GM12878 (cell line): Measurements from ENCODE around the gene RTN4. TPM values are rescaled to one million over a fixed set of nuclear protein-coding genes. Genes with fewer than 3 reads are reported as not detected.
A peak's percentile ranks its signal among the peaks of the same experiment; 100 is the strongest.

Experiments
- ATAC-seq: fragments of 200-7000 bp; cut with Tn5 transposase; 3 replicates; pipeline ENCODE4 v1.9.1; 2020; ENCODE audit warnings: mild to moderate bottlenecking, moderate library complexity
- BruUV-seq: library from RNA; stranded (reverse); fragments of 400-500 nt; replicated peaks from 2 replicates; lab custom pipeline; 2021; lab: Mats Ljungman, UMichigan
- CTCF ChIA-PET: fragments of 300-600 bp; sonication (Branson Sonifier 250); formaldehyde crosslinking; extraction: SDS; loops from one replicate; lab custom pipeline; 2021; ENCODE audit warnings: inconsistent platforms; lab: Yijun Ruan, JAX
- POLR2A ChIA-PET: fragments of 350-600 bp; formaldehyde crosslinking; extraction: SDS; loops from one replicate; lab custom pipeline; 2021; ENCODE audit warnings: inconsistent platforms; lab: Charles Lee
- RAD21 ChIA-PET: fragments of 300-600 bp; sonication (Branson Sonifier 250); formaldehyde crosslinking; loops from one replicate; lab custom pipeline; 2023; ENCODE audit warnings: antibody characterized with exemption; ENCODE audit not compliant: unreplicated experiment; lab: Charles Lee
- SMC1A ChIA-PET: fragments of 300-600 bp; sonication (Branson Sonifier 250); formaldehyde crosslinking; loops from one replicate; lab custom pipeline; 2023; ENCODE audit not compliant: unreplicated experiment, uncharacterized antibody; lab: Charles Lee
- DNase-seq: peaks from one replicate; pipeline ENCODE4 v3.0.0-alpha.2; 2011; ENCODE audit warnings: low read depth, low spot score
- FAIRE-seq: peaks from 3 replicates; lab custom pipeline; 2011; peaks lifted over from hg19 to GRCh38; lab: Jason Lieb, UNC
- H2AFZ ChIP-seq: 2 replicates; pipeline ENCODE4 v1.6.0; 2011; ENCODE audit warnings: low read depth, low read length, control low read depth; ENCODE audit not compliant: control insufficient read depth
- H3K27ac ChIP-seq: 2 replicates; pipeline ENCODE4 v1.5.1; 2011; ENCODE audit warnings: control low read depth; ENCODE audit not compliant: control insufficient read depth, insufficient read depth
- H3K27me3 ChIP-seq, 2 experiments: replicated peaks in 1 of 2; 2 replicates each; pipeline versions ENCODE4 v1.6.0 to v1.6.1; 2011; ENCODE audit warnings: low read length in 1 of 2; ENCODE audit not compliant: control insufficient read depth in 2 of 2, insufficient read depth in 2 of 2
- H3K36me3 ChIP-seq, 2 experiments: 2 replicates each; pipeline ENCODE4 v1.5.1; 2011; ENCODE audit warnings: low read length in 1 of 2; ENCODE audit not compliant: control insufficient read depth in 2 of 2, insufficient read depth in 2 of 2
- H3K4me1 ChIP-seq: 2 replicates; pipeline ENCODE4 v1.6.1; 2011; ENCODE audit warnings: mild to moderate bottlenecking, low read length, moderate library complexity, mixed read lengths; ENCODE audit not compliant: control insufficient read depth, insufficient read depth
- H3K4me2 ChIP-seq: 2 replicates; pipeline ENCODE4 v1.6.0; 2011; ENCODE audit warnings: control low read depth; ENCODE audit not compliant: control insufficient read depth, insufficient read depth
- H3K4me3 ChIP-seq: fragments of 200-600 bp; sonication (generic); 2 replicates; pipeline ENCODE4 v1.5.1; 2016
- H3K79me2 ChIP-seq: 2 replicates; pipeline ENCODE4 v1.6.0; 2011; ENCODE audit warnings: low read length; ENCODE audit not compliant: control insufficient read depth, insufficient read depth
- H3K9ac ChIP-seq: 2 replicates; pipeline ENCODE4 v1.8.0; 2011; ENCODE audit warnings: low read length, control low read depth, mixed read lengths; ENCODE audit not compliant: control insufficient read depth, insufficient read depth
- H3K9me3 ChIP-seq: replicated peaks from 3 replicates; pipeline ENCODE4 v1.5.1; 2011; ENCODE audit warnings: mild to moderate bottlenecking, low read length; ENCODE audit not compliant: control insufficient read depth, insufficient read depth
- H4K20me1 ChIP-seq: 2 replicates; pipeline ENCODE4 v1.6.0; 2011; ENCODE audit not compliant: control insufficient read depth, insufficient read depth
- CHD4 ChIP-seq: fragments of 200-600 bp; sonication (generic); IDR thresholded peaks from 2 replicates; pipeline ENCODE4 v1.6.1; 2016; ENCODE audit warnings: mild to moderate bottlenecking
- CREM ChIP-seq: IDR thresholded peaks from 2 replicates; pipeline ENCODE4 v1.6.1; 2014; ENCODE audit warnings: antibody characterized with exemption, low read depth
- ESRRA ChIP-seq: IDR thresholded peaks from 2 replicates; pipeline ENCODE4 v1.6.1; 2012; ENCODE audit warnings: mild to moderate bottlenecking, low read length, improper control_type of control experiment
- HDAC2 ChIP-seq: fragments of 200-600 bp; sonication (generic); IDR thresholded peaks from 2 replicates; pipeline ENCODE4 v1.6.1; 2017
- IKZF2 ChIP-seq, 2 experiments: fragments of 450-650 bp; IDR thresholded peaks; 2 replicates each; pipeline ENCODE4 v1.6.1; 2017; ENCODE audit warnings: mild to moderate bottlenecking in 2 of 2, moderate library complexity in 2 of 2
- POLR2AphosphoS5 ChIP-seq: IDR thresholded peaks from 2 replicates; pipeline ENCODE4 v1.6.1; 2011; ENCODE audit warnings: mild to moderate bottlenecking, low read length, inconsistent platforms
- RELA ChIP-seq: fragments of 450-650 bp; IDR thresholded peaks from 2 replicates; pipeline ENCODE4 v1.8.0; 2014; ENCODE audit warnings: borderline replicate concordance; ENCODE audit not compliant: partially characterized antibody
- SMARCA5 ChIP-seq: fragments of 450-650 bp; IDR thresholded peaks from 2 replicates; pipeline ENCODE4 v1.6.1; 2017; ENCODE audit warnings: mild to moderate bottlenecking
- SREBF1 ChIP-seq: IDR thresholded peaks from 2 replicates; pipeline ENCODE4 v1.6.1; 2012; ENCODE audit warnings: mild to moderate bottlenecking, low read length
- STAT1 ChIP-seq: fragments of 450-650 bp; conservative IDR thresholded peaks from 2 replicates; pipeline ENCODE4 v1.6.1; 2014; ENCODE audit warnings: antibody characterized with exemption, mild to moderate bottlenecking
- SUPT20H ChIP-seq: IDR thresholded peaks from 2 replicates; pipeline ENCODE4 v1.6.1; 2011; ENCODE audit warnings: low read depth, mild to moderate bottlenecking, low read length, moderate library complexity, borderline replicate concordance; ENCODE audit not compliant: control insufficient read depth
- ZBED1 ChIP-seq: IDR thresholded peaks from 2 replicates; pipeline ENCODE4 v1.6.1; 2016; ENCODE audit warnings: borderline replicate concordance
- ZNF274 ChIP-seq: IDR thresholded peaks from one replicate; pipeline ENCODE4 v1.8.0; 2011; ENCODE audit not compliant: insufficient read length, insufficient read depth
- WGBS: methylation state at CpG from one replicate; pipeline ENCODE4 v1.1.6; 2016; ENCODE audit warnings: low lambda C conversion rate; ENCODE audit not compliant: insufficient replicate concordance, insufficient coverage; ENCODE audit errors: missing lambda C conversion rate; 5-methylcytosine and 5-hydroxymethylcytosine counted together
- in situ Hi-C: fragments of 300-500 bp; cut with MboI; formaldehyde crosslinking; loops from 9 replicates; pipeline ENCODE4 v1.14.3; 2018; ENCODE audit warnings: mixed read lengths
- intact Hi-C: fragments of 100-400 bp; cut with micrococcal nuclease; formaldehyde crosslinking; loops from one replicate; pipeline ENCODE4 v1.14.2; 2022; ENCODE audit not compliant: unreplicated experiment
- polyA plus RNA-seq, 11 experiments: library from polyadenylated mRNA; depleted of rRNA in 4 of 11; unstranded in 6 of 11; stranded (reverse) in 5 of 11; fragments of >200 nt; fragmentation: Nextera tagmentation in 4 of 11; fragmentation: Illumina TruSeq in 1 of 11; extraction: Ambion mirVana in 4 of 11; extraction: Trizol in 1 of 11; gene quantifications; 1 replicate in 1 of 11; 2 replicates in 10 of 11; pipeline versions ENCODE4 v1.2.1 to v1.2.3, GENCODE V29; 2011 to 2016; ENCODE audit warnings: inconsistent platforms in 2 of 11, missing spikeins in 2 of 11, low read depth in 1 of 11
- total RNA-seq, 4 experiments: library from RNA; depleted of rRNA in 3 of 4; stranded (reverse); fragments of >200 nt in 3 of 4; fragmentation: Illumina TruSeq in 1 of 4; extraction: Trizol in 1 of 4; gene quantifications; 2 replicates each; pipeline versions ENCODE4 v1.2.1 to v1.2.3, GENCODE V29; 2013 to 2021
- TF ChIP-seq, protein P1 (sequence below): fragments of 450-650 bp; formaldehyde crosslinking; IDR thresholded peaks from 2 replicates; pipeline ENCODE4 v1.5.0; 2022; ENCODE audit warnings: mild to moderate bottlenecking, missing genetic modification characterization
- TF ChIP-seq, protein P2 (sequence below): fragments of 450-650 bp; IDR thresholded peaks from 2 replicates; pipeline ENCODE4 v1.6.1; 2017; ENCODE audit warnings: low read depth, mild to moderate bottlenecking, moderate library complexity
- TF ChIP-seq, protein P3 (sequence below): IDR thresholded peaks from 2 replicates; pipeline ENCODE4 v1.6.1; 2011; ENCODE audit warnings: low read depth, mild to moderate bottlenecking, low read length, moderate library complexity, borderline replicate concordance; ENCODE audit errors: extremely low read depth
- TF ChIP-seq, protein P4 (sequence below): fragments of 450-650 bp; IDR thresholded peaks from 2 replicates; pipeline ENCODE4 v1.6.1; 2018; ENCODE audit warnings: borderline replicate concordance, mild to moderate bottlenecking; ENCODE audit not compliant: partially characterized antibody

The RTN4 gene
- total and polyA plus RNA-seq, 10 of the 15 experiments (the other 5 are each of a cell fraction or from before 2014, with no cell fraction given) = 56.0 to 133 (median 83.3) TPM

DNA sequence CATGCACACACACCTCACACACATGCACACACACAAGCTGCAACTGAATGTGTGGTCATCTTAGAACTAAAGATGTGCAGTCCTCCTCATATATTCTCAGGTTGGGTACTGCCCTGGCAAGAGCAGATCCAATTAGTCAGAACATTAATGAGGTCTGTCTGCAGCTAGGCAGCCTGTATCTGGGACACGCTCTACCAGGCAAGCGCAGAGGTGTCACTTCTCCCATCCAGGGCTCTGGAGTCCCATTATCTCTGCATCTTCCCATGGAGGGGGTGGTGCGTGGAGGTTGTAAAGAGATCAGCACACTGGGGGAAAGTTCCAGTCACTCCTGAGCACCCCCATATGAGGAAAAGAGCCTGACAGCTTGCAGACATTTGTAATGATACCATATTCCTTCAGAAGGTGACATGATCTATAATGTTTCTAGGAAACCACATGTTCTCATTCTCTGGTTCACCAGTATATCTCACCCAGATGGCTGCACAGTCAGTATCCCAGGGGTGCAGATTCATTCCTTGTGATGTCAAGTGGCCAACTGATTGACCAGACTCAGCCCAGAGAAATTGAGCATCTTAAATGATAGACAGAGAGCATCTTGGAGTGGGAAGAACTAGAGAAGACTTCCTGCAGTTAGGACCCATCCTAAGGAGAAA is 95.4 kb downstream of the RTN4 start:
- Histone ChIP-seq H3K27me3 (no peaks in the 10 kb centered on the region), H3K4me3 (no peak overlapping the region), H3K9ac (no peak overlapping the region), H3K9me3 (no peaks in the 10 kb centered on the region), H3K36me3 (no peaks in the 10 kb centered on the region), H2AFZ (no peak overlapping the region), H3K79me2 (no peaks in the 10 kb centered on the region), H3K4me1 (no peaks in the 10 kb centered on the region; the same call in 1 of the 2 replicates), H3K4me2 (no peak overlapping the region), H4K20me1 (no peaks in the 10 kb centered on the region), H3K27ac (no peak overlapping the region)
- DNase-seq (no peak), ATAC-seq (peak; percentile 72), FAIRE-seq (no peak)
- POLR2A ChIA-PET = no interaction called here
- 92% methylated on average over 3 of the region's 3 CpGs for WGBS
- no TSS peak for BruUV-seq
- CTCF ChIA-PET = no interaction called here
- RAD21 ChIA-PET = interaction anchor here (2.6 kb wide), 1 partner anchor 22 kb away, joined by 13 read pairs; no protein-coding TSS in a partner anchor
- intact Hi-C loops (no loop called here), in situ Hi-C loops (no loop called here)
- SMC1A ChIA-PET = interaction anchor here (1.0 to 1.1 kb wide), 2 partner anchors 18 to 25 kb away, joined by 3 read pairs; no protein-coding TSS in a partner anchor
- TF ChIP-seq RELA (no peak), SUPT20H (no peak), ZBED1 (no peak), STAT1 (no peak), IKZF2 (IDR thresholded peaks at IDR 0.05) (peak; percentile 57 to 78; a peak in 2 of 4 replicates), ZNF274 (no peak), POLR2AphosphoS5 (no peak), SREBF1 (no peak), ESRRA (no peak), SMARCA5 (no peak), HDAC2 (no peak), CREM (no peak), CHD4 (no peak)
- TF ChIP-seq, protein P1, sequence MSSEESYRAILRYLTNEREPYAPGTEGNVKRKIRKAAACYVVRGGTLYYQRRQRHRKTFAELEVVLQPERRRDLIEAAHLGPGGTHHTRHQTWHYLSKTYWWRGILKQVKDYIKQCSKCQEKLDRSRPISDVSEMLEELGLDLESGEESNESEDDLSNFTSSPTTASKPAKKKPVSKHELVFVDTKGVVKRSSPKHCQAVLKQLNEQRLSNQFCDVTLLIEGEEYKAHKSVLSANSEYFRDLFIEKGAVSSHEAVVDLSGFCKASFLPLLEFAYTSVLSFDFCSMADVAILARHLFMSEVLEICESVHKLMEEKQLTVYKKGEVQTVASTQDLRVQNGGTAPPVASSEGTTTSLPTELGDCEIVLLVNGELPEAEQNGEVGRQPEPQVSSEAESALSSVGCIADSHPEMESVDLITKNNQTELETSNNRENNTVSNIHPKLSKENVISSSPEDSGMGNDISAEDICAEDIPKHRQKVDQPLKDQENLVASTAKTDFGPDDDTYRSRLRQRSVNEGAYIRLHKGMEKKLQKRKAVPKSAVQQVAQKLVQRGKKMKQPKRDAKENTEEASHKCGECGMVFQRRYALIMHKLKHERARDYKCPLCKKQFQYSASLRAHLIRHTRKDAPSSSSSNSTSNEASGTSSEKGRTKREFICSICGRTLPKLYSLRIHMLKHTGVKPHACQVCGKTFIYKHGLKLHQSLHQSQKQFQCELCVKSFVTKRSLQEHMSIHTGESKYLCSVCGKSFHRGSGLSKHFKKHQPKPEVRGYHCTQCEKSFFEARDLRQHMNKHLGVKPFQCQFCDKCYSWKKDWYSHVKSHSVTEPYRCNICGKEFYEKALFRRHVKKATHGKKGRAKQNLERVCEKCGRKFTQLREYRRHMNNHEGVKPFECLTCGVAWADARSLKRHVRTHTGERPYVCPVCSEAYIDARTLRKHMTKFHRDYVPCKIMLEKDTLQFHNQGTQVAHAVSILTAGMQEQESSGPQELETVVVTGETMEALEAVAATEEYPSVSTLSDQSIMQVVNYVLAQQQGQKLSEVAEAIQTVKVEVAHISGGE (CRISPR knock-in tag) = no peak
- TF ChIP-seq, protein P2, sequence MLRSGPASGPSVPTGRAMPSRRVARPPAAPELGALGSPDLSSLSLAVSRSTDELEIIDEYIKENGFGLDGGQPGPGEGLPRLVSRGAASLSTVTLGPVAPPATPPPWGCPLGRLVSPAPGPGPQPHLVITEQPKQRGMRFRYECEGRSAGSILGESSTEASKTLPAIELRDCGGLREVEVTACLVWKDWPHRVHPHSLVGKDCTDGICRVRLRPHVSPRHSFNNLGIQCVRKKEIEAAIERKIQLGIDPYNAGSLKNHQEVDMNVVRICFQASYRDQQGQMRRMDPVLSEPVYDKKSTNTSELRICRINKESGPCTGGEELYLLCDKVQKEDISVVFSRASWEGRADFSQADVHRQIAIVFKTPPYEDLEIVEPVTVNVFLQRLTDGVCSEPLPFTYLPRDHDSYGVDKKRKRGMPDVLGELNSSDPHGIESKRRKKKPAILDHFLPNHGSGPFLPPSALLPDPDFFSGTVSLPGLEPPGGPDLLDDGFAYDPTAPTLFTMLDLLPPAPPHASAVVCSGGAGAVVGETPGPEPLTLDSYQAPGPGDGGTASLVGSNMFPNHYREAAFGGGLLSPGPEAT = peak; percentile 31; the same call in 1 of the 2 replicates
- TF ChIP-seq, protein P3, sequence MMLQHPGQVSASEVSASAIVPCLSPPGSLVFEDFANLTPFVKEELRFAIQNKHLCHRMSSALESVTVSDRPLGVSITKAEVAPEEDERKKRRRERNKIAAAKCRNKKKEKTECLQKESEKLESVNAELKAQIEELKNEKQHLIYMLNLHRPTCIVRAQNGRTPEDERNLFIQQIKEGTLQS = no peak
- TF ChIP-seq, protein P4, sequence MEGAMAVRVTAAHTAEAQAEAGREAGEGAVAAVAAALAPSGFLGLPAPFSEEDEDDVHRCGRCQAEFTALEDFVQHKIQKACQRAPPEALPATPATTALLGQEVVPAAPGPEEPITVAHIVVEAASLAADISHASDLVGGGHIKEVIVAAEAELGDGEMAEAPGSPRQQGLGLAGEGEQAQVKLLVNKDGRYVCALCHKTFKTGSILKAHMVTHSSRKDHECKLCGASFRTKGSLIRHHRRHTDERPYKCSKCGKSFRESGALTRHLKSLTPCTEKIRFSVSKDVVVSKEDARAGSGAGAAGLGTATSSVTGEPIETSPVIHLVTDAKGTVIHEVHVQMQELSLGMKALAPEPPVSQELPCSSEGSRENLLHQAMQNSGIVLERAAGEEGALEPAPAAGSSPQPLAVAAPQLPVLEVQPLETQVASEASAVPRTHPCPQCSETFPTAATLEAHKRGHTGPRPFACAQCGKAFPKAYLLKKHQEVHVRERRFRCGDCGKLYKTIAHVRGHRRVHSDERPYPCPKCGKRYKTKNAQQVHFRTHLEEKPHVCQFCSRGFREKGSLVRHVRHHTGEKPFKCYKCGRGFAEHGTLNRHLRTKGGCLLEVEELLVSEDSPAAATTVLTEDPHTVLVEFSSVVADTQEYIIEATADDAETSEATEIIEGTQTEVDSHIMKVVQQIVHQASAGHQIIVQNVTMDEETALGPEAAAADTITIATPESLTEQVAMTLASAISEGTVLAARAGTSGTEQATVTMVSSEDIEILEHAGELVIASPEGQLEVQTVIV = no peak
